IPS-15b (cell line): Measurements from ENCODE around the gene KRTAP9-6.
A peak's percentile ranks its signal among the peaks of the same experiment; 100 is the strongest.

Source experiments
- H3K27me3 ChIP-seq: one replicate; pipeline ENCODE4 v1.6.1; 2013; ENCODE audit warnings: low read length; ENCODE audit not compliant: control insufficient read depth, insufficient read depth
- H3K36me3 ChIP-seq: one replicate; pipeline ENCODE4 v1.6.1; 2013; ENCODE audit warnings: low read length; ENCODE audit not compliant: control insufficient read depth, insufficient read depth
- H3K4me1 ChIP-seq: one replicate; pipeline ENCODE4 v1.6.1; 2013; ENCODE audit warnings: mild to moderate bottlenecking, low read length; ENCODE audit not compliant: control insufficient read depth, insufficient read depth
- H3K4me3 ChIP-seq: one replicate; pipeline ENCODE4 v1.5.1; 2013; ENCODE audit warnings: low read depth, low read length
- H3K9ac ChIP-seq: one replicate; pipeline ENCODE4 v1.6.1; 2013; ENCODE audit warnings: low read depth, mild to moderate bottlenecking, low read length
- H3K9me3 ChIP-seq: one replicate; pipeline ENCODE4 v1.6.1; 2013; ENCODE audit warnings: mild to moderate bottlenecking, low read length; ENCODE audit not compliant: control insufficient read depth, insufficient read depth

The KRTAP9-6 gene

DNA sequence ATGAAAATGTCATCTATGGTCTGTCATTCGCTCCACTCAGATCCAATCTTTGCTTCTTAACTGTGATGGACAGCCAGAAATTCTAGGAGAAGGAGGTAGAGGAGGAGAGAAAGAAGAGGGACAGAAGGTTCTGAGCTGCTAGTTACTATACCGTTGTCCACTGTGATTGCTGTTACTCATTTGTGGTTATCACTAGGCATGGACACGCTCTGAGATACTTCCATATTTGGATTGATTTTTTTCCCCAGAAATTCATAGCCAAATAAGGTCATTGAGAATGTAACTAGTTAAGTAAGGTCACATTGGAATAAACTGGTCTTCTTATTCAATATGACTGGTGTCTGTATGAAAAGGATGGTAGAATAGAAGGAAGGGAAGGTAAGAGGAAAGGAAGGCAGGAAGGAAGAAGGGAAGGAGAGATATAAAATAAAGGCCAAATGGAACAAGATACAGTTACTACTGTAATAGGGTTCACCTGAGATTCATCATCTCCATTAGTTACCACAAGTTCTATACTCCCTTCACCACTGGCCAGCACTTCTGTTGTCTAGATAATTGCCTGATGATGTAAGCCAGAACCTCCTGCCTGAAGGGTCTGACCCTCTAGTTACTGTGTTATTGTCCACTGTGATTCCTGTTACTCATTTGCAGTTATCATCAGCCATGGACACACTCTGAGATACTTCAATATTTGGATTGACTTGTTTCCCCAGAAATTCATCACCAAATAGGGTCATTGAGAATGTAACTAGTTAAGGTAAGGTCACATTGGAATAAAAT is 13.2 kb downstream of the KRTAP9-6 start:
- no peaks in the 10 kb centered on the region for H3K36me3 ChIP-seq
- H3K9ac ChIP-seq: no peak overlapping the region
- H3K4me3 ChIP-seq: no peak overlapping the region
- H3K4me1 ChIP-seq: no peaks in the 10 kb centered on the region
- no peaks in the 10 kb centered on the region for H3K9me3 ChIP-seq
- no peaks in the 10 kb centered on the region for H3K27me3 ChIP-seq

DNA sequence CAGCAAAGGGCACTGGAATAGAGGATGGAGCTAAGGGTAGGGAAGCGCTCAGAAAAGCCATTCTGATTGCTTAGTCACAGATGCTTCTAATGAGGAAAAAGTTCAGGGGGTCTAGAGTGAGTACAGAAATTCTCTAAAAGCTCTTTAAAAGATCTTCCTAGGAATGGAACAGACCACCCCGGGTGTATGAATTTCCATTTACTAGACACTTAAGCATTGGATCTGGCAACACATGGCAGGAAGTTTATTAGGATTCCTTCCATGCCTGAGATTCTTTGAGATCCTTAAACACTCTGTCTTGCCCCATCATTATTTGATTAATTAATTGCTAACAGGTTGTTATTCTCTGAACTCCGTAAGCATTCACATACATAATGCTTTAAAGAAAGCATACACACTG is 18.9 kb downstream of the KRTAP9-6 start:
- H3K36me3 ChIP-seq: no peaks in the 10 kb centered on the region
- H3K9ac ChIP-seq: no peak overlapping the region
- no peaks in the 10 kb centered on the region for H3K27me3 ChIP-seq
- no peaks in the 10 kb centered on the region for H3K9me3 ChIP-seq
- no peaks in the 10 kb centered on the region for H3K4me1 ChIP-seq
- H3K4me3 ChIP-seq: no peak overlapping the region

DNA sequence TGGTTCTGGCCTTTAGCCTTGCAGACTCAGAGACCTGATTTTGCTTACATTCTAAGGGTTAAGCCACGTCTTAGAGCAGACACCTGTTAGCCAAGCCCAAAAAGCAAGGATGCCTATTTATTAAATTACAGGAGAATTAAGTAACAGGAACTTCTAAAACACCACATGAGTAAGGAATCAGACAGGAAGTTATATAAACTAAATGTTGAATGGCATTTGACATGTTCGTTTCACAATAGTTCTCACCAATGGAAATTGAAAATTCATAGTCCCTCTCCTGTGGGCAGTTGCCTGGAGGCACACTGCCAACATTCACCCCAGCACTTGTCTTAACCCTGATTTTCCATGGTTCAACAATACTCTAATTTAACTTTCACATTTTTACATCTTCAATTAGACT is 19.4 kb downstream of the KRTAP9-6 start:
- Histone ChIP-seq H3K27me3 (no peaks in the 10 kb centered on the region), H3K9ac (no peak overlapping the region), H3K36me3 (no peaks in the 10 kb centered on the region), H3K4me3 (no peak overlapping the region), H3K9me3 (no peaks in the 10 kb centered on the region), H3K4me1 (no peaks in the 10 kb centered on the region)

- Histone ChIP-seq H3K9ac (no peak overlapping the region), H3K4me3 (no peak overlapping the region), H3K27me3 (no peaks in the 10 kb centered on the region), H3K36me3 (no peaks in the 10 kb centered on the region), H3K9me3 (no peaks in the 10 kb centered on the region), H3K4me1 (no peaks in the 10 kb centered on the region)
These were observed 21.9 kb downstream of the KRTAP9-6 start for GRCh38 chr17:41287050-41287449.

DNA sequence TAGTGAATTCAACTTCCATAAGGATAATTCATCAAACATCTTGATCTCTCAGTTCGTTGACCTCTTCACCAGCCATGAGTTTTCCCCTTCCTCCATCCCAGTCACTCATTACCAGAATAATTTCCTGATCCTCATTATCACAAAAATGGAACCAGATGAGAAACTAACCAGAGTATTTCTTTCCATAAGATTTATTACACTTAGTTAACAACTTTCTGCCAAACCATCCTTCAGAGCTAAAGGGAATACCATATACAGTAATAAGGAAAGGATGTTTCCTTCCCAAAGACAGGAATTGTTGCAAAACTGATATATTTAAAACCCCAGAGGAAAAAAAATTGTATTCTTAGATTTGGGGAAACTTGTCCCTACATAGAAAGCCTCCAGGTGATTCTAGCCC is 28.8 kb downstream of the KRTAP9-6 start:
- no peaks in the 10 kb centered on the region for H3K36me3 ChIP-seq
- no peaks in the 10 kb centered on the region for H3K9me3 ChIP-seq
- no peaks in the 10 kb centered on the region for H3K4me1 ChIP-seq
- no peak overlapping the region for H3K4me3 ChIP-seq
- no peaks in the 10 kb centered on the region for H3K27me3 ChIP-seq
- no peak overlapping the region for H3K9ac ChIP-seq

DNA sequence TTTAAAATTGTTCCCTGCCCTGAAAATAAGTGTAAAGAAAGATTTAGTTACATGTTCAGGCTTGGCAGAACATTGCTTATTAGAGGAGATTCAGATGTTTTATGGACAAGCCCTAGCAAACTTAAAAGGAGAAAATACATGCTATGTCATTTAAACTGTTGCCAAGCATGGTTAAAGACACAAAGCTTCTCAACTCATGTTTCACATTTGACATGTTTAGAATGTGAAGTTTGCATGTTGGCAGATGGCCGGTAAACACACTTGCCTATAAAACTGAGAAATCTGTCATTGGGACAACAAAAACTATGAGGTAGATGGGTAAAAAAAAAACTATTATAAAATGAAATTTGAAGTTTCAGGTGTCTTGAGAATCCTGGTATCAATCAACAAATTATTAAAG is 31.7 kb downstream of the KRTAP9-6 start:
- Histone ChIP-seq H3K4me1 (no peaks in the 10 kb centered on the region), H3K27me3 (no peaks in the 10 kb centered on the region), H3K36me3 (no peaks in the 10 kb centered on the region), H3K4me3 (no peak overlapping the region), H3K9ac (no peak overlapping the region), H3K9me3 (no peaks in the 10 kb centered on the region)

- no peaks in the 10 kb centered on the region for H3K4me1 ChIP-seq
- H3K36me3 ChIP-seq: no peaks in the 10 kb centered on the region
- no peaks in the 10 kb centered on the region for H3K9me3 ChIP-seq
- peak overlapping the region; percentile 35 for H3K4me3 ChIP-seq
- no peaks in the 10 kb centered on the region for H3K27me3 ChIP-seq
- peak overlapping the region; percentile 24 for H3K9ac ChIP-seq
These were observed 33.4 kb downstream of the KRTAP9-6 start for GRCh38 chr17:41298458-41299135.

DNA sequence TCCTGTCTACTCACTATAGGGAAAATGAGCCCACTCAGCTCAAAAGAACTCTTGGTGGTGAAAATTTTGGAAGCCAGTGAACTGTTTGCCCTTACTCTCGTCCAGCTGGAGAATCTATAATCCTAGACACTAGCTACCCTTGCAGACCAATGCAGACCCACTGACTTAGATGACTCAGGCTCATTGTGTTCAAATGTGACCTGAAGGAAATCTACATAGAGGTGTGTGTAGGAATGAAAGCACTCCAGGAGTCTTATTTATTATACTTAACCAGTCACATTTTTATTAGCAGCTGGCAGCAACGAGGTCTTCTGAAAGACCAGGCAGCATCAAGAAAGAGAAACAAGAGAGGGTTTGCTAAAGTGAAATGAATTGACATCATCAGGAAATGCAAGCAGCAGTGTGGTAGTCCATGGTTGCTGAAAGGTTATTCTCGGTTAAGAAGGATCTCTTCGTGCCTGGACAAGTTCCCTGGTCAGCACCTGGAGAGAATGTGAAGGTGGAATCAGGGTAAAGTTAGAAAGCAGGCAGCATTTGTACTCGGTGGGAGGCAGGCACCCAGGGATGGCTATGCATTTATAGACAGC is 36.1 kb downstream of the KRTAP9-6 start:
- H3K9ac ChIP-seq: no peak overlapping the region
- no peaks in the 10 kb centered on the region for H3K9me3 ChIP-seq
- no peaks in the 10 kb centered on the region for H3K27me3 ChIP-seq

GRCh38 chr17:41301916-41302901 is 37.0 kb downstream of the KRTAP9-6 start, which contains the start of gene KRTAP29-1:
Gene KRTAP29-1 (minus strand): TSS chr17:41302851. CDS start chr17:41302851, 0 bp downstream.
- no peak within 1 kb of the TSS for H3K9ac ChIP-seq
- no peaks in the 10 kb centered on the region for H3K36me3 ChIP-seq
- no peaks in the 10 kb centered on the region for H3K27me3 ChIP-seq
- H3K4me1 ChIP-seq: no peaks in the 10 kb centered on the region
- no peaks in the 10 kb centered on the region for H3K9me3 ChIP-seq
- H3K4me3 ChIP-seq: no peak within 1 kb of the TSS

More for the DNA sequence above, 36.1 kb downstream of the KRTAP9-6 start:
- H3K4me3 ChIP-seq: no peak overlapping the region
- H3K4me1 ChIP-seq: no peaks in the 10 kb centered on the region
- H3K36me3 ChIP-seq: no peaks in the 10 kb centered on the region

DNA sequence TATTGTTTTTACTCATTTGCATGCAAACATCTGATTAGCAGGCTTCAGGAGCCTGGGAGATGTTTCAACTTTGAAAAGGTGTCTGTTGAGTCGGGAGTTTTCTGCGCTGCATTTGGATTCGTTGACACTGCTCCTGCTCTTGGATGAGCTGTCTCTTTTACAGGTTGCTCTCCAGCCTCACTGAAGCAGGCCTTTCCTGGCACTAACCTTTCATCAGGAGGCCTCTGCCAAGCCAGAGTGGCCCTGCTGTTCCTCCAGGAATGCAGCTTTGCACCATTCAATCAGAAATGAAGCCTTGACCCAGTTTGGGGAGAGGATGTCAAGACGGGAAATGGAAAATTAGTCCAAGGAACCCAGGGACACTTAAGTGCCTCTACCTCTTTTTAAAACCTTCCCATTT is 37.8 kb downstream of the KRTAP9-6 start:
- H3K36me3 ChIP-seq: no peaks in the 10 kb centered on the region
- H3K9me3 ChIP-seq: no peaks in the 10 kb centered on the region
- no peak overlapping the region for H3K9ac ChIP-seq
- no peaks in the 10 kb centered on the region for H3K27me3 ChIP-seq
- no peak overlapping the region for H3K4me3 ChIP-seq
- no peaks in the 10 kb centered on the region for H3K4me1 ChIP-seq

DNA sequence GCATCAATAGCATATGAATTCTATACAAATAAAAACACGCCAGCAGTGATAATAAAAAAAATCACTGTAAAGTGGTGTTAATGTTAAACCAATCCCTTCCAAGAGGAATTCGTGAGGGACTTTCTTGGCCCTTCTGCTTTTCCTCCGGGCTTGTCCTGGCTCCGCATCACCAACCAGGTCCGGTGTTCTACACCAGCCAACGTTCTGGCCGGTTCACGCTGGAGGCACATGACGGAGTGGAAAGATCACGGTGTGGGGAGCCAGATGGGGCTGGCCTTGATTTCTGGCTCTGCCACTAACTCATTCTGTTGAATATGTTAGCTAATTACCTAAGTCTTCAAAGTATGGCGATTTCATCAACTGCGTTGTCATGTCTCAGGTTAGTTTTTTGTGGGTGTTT is 38.9 kb downstream of the KRTAP9-6 start:
- H3K4me3 ChIP-seq: no peak overlapping the region
- no peaks in the 10 kb centered on the region for H3K27me3 ChIP-seq
- H3K4me1 ChIP-seq: no peaks in the 10 kb centered on the region

More for the DNA sequence above, 38.9 kb downstream of the KRTAP9-6 start:
- Histone ChIP-seq H3K9me3 (no peaks in the 10 kb centered on the region), H3K36me3 (no peaks in the 10 kb centered on the region), H3K9ac (no peak overlapping the region)
